Fibroblast of the aortic adventitia (primary cell): Measurements from ENCODE around the gene KRTAP10-8. TPM values are rescaled to one million over a fixed set of nuclear protein-coding genes. Genes with fewer than 3 reads are reported as not detected.

Source experiments
- DNase-seq: peaks from one replicate; pipeline ENCODE4 v3.0.0-alpha.2; 2010; ENCODE audit warnings: low read depth
- H3K4me3 ChIP-seq: 2 replicates; pipeline ENCODE4 v1.5.1; 2011; ENCODE audit warnings: low read depth, mild to moderate bottlenecking, control low read depth, low read length, moderate library complexity
- total RNA-seq: library from RNA; depleted of rRNA; stranded (reverse); fragments of >200 nt; gene quantifications from 2 replicates; pipeline ENCODE4 v1.2.3, GENCODE V29; 2012; ENCODE audit warnings: low replicate concordance
- TF ChIP-seq, protein P1 (sequence below): IDR thresholded peaks from 2 replicates; pipeline ENCODE4 v1.5.1; 2011; ENCODE audit warnings: mild to moderate bottlenecking, low read length, control low read depth, inconsistent platforms; ENCODE audit not compliant: insufficient read depth

KRTAP10-8 gene
- total RNA-seq, 1 donor = not detected

DNA sequence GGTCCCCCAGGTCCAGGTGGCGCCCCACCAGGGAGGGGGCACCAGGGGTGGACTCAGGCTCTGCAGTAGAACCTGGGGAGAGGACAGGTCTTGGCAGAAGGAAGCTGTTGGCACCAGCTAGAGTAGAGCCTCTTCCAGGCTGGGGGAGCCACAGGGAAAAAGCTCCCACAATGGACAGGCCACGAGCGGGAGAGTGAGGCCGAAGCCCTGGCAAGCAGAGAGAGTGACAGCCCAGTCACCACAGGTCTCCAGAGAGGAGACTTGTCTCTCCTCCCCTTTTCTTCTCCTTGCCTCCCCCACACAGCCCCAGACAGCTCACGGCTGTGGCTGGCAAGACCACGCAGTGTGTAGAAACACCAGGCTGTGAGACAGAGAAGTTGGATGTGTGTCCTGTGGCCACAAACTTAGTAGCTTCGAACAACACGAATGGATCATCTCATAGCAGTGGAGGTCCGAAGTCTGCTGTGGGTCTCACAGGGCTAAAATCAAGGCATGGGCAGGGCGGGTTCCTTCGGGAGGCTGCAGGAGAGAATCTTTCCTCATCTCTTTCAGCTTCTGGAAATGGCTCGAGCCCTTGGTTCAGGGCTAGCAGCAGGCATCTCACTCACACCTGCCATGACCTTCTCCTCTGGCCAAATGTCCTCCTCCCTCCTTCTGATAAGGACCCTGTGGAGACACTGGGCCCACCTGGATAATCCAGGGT, 39.2 kb downstream of the KRTAP10-8 start:
- H3K4me3 ChIP-seq = no peak overlapping the region
- TF ChIP-seq, protein P1, sequence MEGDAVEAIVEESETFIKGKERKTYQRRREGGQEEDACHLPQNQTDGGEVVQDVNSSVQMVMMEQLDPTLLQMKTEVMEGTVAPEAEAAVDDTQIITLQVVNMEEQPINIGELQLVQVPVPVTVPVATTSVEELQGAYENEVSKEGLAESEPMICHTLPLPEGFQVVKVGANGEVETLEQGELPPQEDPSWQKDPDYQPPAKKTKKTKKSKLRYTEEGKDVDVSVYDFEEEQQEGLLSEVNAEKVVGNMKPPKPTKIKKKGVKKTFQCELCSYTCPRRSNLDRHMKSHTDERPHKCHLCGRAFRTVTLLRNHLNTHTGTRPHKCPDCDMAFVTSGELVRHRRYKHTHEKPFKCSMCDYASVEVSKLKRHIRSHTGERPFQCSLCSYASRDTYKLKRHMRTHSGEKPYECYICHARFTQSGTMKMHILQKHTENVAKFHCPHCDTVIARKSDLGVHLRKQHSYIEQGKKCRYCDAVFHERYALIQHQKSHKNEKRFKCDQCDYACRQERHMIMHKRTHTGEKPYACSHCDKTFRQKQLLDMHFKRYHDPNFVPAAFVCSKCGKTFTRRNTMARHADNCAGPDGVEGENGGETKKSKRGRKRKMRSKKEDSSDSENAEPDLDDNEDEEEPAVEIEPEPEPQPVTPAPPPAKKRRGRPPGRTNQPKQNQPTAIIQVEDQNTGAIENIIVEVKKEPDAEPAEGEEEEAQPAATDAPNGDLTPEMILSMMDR = no peak
- DNase-seq = no peak

DNA sequence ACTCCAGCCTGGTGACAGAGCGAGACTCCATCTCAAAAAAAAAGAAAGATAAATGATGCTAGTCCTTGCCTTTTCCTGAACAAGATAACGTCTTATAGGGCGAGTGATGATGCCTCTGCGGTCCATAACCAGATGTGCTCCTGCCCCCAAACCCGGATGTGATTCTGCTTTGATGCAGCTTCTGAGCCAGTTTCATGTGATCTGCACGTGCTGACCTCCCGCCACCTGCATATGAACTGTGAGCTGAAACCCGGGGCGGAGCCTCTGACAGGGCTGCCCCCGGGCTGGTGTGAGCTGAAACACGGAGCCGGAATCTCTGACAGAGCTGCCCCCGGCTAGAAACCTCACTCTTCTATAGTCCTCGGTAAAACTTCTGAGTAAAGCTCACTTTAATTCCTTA, 41.2 kb downstream of the KRTAP10-8 start:
- H3K4me3 ChIP-seq = no peak overlapping the region
- no peak for DNase-seq
- TF ChIP-seq, protein P1 = no peak

DNA sequence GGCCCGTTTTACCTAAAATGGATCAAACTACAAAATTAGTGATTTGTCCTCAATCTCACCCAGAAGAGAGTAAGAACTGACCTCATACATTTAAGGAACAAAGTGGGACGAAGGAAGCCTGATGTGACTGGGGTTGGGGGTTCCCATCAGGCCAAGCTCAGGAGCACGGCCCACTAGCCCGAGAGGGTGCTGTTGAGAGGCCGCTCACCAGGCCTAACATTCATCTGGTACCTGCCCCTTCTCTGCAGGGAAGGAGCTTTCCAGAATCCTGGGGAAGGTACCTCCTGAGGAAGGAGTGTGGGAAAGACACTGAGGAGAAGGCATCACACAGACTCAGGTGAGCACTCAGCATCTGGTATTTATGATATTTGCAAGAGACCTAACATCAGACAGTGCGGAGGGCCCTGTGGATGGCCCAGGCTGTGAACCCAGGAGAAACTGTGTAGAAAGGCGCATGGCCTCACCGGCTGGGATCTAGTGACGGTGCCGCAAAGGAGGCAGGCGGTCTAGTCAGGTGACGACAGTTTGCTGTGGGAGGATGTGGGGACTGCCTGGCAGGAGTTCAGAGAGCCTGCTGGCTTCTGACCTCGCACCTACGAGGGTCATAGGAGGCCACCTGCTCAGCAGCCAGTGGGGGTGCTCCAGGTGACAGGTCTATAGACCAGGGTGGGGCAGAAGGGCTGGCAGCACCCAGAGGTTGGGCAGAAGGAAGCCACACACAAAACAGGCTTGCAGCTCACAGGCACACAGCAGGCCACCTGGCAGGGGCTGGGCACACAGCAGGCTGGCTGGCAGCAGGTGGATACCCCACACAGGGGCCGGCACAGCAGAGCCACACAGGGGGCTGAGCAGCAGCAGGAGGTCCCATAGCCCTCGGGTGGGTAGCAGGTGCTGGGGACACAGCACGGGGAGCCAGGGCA, 42.0 kb downstream of the KRTAP10-8 start:
- no peak overlapping the region for H3K4me3 ChIP-seq
- DNase-seq = no peak
- TF ChIP-seq, protein P1 = no peak

DNA sequence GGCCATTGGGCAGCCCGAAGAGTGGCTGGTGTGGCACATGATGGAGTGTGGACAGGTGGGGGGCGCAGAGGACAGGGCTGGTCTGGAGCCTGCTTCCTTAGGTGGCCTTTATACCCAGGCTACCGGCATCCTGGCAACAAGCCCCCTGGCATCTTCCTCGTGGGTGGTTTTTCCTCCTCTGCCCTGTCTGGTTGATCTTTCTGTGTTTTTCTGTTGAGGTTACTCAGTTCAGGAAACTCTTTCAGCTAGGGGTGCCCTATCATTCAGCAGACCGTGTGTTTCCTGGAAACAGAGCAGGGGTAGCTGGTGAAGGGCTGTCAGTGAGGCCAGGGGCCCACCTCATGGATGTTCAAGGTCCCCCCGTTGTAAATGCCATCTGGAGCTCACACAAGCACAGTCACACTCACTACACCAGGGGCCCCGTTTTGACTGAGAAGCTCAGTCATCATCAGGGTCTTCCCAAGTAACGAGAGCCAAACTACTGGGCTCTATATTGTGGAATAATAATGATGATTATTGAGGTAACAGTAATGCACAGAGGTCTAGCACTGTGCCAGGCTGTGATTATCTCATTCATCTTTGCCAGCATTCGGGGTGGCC, 42.8 kb downstream of the KRTAP10-8 start, which contains the start of gene KRTAP12-4:
Gene KRTAP12-4 (minus strand): TSS at position 84 of the 600 bp plus-strand sequence. CDS start 45 bp downstream, at position 39.
- TF ChIP-seq, protein P1 = no peak
- no peak for DNase-seq
- no peak within 1 kb of the TSS for H3K4me3 ChIP-seq

DNA sequence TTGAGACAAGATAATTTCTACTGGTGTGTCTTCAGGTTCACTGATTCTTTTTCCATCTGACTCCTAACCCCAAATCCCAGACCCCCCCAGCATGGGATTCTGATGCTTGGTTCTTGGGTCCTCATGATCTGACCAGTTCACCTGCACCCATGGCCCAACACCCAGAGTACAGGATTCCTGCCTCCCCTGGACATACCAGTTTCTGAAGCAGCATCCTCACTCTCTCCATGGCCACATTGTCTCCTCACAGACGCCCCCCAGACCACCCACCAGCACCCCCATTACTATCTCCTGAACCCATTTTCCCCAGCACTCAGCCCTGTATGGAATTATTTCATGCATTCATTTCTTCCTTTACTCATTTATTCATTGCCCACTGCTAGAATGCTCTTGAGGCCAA, 45.0 kb downstream of the KRTAP10-8 start:
- TF ChIP-seq, protein P1 = no peak
- H3K4me3 ChIP-seq = no peak overlapping the region

DNA sequence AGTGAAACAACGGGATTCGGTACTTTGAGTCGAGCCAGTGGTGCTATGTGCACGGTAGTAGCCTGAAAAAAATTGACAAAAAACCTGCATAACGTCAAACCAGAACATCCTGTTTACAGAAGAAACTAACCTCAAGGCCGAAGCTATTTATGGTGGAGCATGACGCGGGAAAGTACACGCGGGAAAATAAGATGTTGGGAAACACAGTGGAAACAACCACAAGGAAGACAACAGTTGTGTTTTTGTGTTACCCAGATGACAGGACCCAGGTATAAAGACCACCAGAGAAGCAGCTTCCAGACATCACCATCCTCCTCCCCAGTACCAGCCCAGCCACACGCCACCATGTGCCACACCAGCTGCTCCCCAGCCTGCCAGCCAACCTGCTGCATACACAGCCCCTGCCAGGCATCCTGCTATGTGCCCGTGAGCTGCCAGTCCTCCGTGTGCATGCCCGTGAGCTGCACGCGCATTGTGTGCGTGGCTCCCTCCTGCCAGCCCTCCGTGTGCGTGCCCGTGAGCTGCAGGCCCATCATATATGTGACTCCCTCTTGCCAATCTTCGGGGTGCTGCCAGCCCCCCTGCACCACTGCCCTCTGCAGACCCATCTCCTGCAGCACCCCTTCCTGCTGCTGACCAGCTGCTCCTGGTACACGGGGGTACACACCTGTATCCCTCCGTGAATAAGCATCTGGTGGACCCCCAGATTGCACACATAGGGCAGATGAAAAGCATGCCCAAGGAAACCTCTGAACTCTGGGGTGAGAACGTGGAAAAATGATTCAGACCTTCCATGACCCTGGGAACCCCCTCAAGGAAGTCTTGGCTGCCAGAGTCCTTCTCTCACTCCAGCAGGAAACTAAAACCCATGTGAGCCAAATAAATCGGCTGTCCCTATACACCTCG, 46.0 kb downstream of the KRTAP10-8 start, which contains the start of gene KRTAP12-3:
Gene KRTAP12-3 (plus strand): TSS at position 298 of the 906 bp plus-strand sequence. CDS start 48 bp downstream, at position 346.
- TF ChIP-seq, protein P1 = no peak

More for the DNA sequence above, 45.0 kb downstream of the KRTAP10-8 start:
- DNase-seq = no peak

More for the DNA sequence above, 46.0 kb downstream of the KRTAP10-8 start, which contains the start of gene KRTAP12-3:
- DNase-seq = no peak
- no peak within 1 kb of the TSS for H3K4me3 ChIP-seq
